ENCODE measurements around the gene DNAAF1.

GRCh38 chr16:84161037-84161436 is 15.9 kb downstream of the DNAAF1 start:
- TF ChIP-seq CREB1 (CRISPR knock-in tag; IDR thresholded peaks at IDR 0.05; ENCODE audit: low read depth) (no peak), JUNB (IDR thresholded peaks at IDR 0.05; ENCODE audit: unreplicated experiment) (no peak), REST (IDR thresholded peaks at IDR 0.05; ENCODE audit: unreplicated experiment) (no peak), POLR2AphosphoS5 (IDR thresholded peaks at IDR 0.05; ENCODE audit: low read depth) (no peak), NANOG (IDR thresholded peaks at IDR 0.05; ENCODE audit: borderline replicate concordance) (no peak), EZH2 (IDR thresholded peaks at IDR 0.05; ENCODE audit: low read depth, unreplicated experiment) (no peak), STAT1 (IDR thresholded peaks at IDR 0.05; ENCODE audit: unreplicated experiment) (no peak), ETS1 (IDR thresholded peaks at IDR 0.05) (no peak), EZH2phosphoT487 (IDR thresholded peaks at IDR 0.05; ENCODE audit: unreplicated experiment) (no peak)
- TF ChIP-seq, protein P1, sequence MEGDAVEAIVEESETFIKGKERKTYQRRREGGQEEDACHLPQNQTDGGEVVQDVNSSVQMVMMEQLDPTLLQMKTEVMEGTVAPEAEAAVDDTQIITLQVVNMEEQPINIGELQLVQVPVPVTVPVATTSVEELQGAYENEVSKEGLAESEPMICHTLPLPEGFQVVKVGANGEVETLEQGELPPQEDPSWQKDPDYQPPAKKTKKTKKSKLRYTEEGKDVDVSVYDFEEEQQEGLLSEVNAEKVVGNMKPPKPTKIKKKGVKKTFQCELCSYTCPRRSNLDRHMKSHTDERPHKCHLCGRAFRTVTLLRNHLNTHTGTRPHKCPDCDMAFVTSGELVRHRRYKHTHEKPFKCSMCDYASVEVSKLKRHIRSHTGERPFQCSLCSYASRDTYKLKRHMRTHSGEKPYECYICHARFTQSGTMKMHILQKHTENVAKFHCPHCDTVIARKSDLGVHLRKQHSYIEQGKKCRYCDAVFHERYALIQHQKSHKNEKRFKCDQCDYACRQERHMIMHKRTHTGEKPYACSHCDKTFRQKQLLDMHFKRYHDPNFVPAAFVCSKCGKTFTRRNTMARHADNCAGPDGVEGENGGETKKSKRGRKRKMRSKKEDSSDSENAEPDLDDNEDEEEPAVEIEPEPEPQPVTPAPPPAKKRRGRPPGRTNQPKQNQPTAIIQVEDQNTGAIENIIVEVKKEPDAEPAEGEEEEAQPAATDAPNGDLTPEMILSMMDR (conservative IDR thresholded peaks at IDR 0.05; ENCODE audit: low read depth in 2 of 2): no peak
